HG03175 (cell line): ENCODE data around the gene GPRC5C.

Source experiments
- ATAC-seq: cut with Tn5 transposase; IDR thresholded peaks from one replicate; pipeline ENCODE4 v1.9.1; 2021; ENCODE audit warnings: mild to moderate bottlenecking, moderate library complexity; ENCODE audit not compliant: unreplicated experiment

Gene GPRC5C

DNA sequence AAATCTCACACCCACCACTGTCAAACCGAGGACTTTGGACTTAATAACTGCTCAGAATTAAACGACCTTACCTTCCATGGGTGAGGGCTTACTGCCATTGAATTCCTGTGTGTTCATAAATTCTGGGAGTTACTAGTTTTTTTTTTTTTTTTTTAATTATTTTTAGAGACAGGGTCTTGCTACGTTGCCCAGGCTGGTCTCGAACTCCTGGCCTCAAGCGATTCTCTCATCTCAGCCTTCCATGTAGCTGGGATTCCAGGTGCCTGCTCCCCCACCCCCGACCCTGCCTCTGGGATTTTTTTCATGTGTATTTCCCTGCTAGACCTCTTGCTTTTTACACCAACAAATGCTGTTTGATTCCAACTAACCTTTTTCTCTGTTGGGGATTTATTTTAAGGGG is 19.7 kb downstream of the GPRC5C start:
- ATAC-seq = no peak

DNA sequence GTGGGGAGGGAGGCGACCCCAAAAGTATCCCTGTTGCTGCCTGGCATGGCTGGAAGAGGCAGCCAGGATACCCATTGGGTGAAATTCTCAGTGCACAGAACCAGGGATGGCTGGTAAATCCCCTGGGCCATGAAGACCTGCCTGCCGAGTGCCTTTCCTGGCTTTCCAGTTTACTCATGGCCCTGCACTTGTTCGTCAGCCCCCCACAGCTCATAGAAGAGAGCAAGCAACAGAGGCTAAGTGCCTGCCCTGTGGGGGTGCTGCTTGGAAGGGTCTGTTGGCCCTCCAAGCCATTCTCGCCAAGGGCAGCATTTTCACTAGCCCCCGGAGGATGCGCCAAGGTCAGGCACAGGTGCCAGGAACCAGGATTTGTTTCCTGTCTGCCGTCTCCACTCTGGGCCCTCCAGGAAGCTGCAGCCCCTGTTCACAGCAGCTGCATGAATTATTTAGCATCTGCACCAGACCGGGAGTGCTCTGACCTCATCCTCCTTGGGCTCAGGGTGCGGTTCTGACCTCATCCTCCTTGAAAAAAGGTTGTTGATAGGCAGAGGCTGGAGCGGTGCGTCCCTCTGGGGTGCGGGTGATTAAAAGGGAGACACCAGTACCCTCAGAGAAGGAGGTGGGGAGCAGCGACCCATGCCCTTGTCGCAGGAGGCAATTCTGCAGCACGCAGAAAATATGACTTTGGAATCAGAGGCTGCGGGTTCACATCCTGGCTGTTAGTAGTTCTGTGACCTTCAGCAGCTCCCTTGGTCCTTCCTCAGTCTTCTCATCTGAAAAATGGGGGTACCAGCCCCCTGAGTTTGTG is 20.3 kb downstream of the GPRC5C start:
- ATAC-seq = no peak

DNA sequence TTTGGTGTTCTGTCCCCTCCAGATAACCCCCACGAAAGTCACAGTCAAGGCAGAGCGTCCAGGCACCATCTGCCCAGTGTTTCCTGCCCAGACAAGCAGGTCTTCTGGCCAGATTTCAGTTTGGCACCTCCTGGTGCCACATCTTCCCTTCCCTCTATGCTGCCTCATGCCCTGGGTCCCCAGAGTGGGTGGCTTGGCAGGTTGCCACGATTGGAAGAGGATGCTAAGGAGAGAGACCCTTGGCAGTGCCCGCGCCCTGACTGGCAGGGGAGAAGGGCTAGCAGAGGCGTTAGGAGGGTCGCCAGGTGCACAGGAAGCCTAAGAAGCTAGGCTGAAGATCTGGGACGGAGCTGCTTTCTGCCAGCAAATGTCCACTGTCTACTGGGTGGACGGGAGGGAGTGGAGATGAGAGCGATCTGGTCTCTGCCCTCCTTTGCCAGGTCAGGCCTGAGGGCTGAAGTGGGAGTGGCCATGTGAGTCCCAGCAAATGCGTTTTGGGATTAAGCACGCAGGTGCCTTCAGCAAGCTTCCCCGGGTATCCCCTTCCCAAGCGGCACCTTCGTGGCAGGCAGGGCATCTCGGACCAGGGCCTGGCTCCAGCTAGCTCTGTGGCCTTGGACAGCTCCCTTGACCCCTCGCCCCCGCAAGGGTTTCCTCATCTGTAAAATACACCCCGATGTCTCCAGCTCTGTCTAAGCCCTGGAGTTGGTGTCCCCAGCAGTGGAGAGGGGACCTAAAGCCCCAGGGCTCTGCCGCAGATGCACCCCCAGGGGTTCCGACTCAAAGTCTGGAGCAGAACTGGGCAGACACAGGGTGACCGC is 21.2 kb downstream of the GPRC5C start:
- no peak for ATAC-seq

DNA sequence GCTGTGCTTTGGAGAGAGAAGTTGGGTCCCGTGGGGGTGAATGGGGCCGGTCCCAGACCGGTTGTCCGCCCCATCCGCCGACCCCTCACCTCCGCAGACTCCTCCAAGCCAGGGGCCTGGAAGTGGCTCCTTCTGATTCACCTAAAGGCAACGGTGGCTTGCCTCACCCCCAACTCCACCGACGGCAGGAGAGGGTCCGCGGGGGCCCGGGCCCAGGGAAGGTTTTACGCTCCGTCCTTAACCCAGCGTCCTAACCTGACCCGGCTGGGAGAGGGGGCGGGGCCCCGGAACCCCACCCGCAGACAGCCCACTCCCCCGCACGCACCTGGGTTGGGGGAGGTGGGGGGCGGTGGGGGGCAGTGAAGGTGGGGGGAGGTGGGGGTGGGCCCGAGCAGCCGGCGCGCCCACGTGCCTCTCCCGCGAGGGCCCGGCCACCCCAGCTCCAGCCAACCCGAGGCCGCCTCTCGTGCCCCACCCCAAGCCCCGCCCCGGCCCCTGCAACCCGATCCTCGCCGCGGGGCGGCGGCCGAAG is 21.8 kb downstream of the GPRC5C start:
- ATAC-seq = peak; percentile 18

DNA sequence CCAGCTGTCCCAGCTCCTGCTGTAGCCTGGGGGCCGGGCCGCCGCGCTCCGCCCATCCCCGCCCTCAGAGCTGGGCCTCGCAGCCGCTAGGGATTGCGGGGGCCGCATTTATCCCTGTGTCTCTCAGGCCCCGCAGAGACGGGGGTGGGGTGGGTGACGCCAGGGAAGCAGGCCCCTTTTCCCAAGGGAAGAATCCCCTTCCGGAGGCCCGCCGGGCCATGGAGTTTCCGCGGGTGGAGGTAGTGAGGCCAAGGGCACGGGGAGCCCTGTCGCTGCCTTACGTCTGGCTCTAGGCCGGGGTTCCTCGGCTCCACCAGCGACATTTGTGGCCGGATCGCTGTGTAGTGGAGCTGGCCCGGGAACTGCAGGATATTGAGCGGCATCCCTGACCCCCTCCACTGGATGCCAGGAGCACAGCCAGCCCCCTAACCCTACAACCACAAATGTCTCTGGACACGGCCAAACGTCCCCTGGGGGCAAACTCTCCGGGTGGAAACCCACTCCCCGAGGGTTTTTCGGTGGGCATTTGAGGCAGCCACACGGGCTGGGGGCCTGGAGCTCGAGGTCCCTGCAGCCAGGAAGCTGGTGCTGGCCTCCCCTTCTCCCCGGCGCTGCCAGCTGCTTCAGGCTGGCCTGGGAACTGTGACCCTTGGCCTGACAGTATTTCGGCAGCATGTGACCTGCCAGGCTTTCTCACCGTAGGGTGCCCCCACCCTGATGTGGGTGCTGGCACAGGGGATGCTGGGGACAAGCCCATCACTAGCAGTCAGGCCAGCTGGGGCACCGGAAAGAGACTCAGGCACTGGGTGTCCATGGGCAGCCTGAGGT is 22.5 kb downstream of the GPRC5C start:
- peak; percentile 91 for ATAC-seq

DNA sequence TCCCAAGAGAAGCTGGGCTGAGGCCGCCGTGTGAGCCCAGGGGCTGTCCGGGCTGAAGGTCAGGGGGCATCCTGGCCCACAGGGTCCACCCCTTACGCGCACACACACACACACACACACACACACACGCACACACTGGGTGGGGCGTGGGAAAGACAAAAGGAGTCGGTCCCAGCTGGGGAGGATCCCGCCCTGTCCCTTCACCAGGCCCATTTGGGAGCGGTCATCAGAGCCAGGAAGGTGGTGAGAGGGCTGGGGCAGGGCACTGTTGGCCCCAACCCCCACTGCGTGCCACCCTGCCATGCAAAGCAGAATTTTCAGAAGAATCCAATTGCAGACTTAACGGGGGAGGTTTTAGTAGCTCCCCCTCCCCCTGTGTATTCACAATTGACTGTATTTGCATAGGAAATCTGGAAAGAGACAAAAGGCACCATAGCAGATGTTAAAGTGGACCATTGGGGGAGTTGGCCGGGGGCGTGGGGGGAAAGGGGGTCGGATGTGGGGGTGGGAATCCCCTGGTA is 23.2 kb downstream of the GPRC5C start:
- no peak for ATAC-seq

DNA sequence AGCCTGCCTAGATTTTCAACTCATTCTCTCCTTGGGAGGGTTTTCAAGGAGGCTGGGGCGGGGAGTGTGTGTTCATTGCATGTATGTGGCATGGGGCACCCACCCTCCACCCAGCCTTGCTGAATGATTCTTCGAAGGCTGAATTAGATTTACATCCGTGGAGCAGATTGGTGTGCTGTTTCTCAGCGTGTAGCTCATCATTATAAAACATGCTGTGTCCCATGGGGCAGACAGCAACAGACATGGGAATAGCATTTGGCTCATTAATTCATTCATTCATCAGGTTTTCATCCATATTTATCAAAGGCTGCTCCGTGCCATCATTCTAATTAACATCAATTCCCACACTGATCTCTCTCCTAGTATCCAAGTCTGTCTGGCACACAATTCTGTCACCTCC is 23.9 kb downstream of the GPRC5C start:
- ATAC-seq = no peak

DNA sequence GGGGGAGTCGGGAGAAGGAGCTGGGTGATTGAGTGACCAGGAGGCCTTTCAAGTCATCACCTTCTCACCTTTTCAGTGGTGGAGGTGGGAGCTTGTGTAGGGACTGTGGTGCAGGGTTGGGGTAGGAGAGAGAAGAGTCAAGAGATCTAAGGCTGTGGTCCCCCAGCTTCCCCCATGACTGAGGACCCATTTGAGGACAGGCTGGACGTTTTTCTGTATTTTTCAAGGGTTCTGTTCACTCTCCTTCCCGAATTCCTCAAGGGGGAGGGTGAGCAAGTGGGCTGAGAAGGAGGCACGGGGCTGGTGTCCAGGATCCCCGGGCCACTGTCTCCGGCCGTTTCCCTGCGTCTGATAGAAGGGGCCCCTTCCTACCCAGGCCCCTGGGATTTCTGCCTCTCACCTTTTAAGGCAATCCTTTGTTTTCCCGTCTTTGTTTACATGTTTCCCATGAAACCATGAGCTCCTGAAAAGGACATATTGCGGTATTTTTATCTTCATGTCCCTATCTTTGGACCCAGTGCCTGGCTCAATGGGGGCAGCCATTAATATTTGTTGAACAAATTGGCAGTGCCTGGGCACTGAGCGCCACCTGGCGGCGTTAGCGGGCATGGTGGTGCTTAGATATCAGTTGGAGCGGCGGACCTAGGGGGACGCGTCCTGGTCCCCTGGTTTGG is 25.4 kb downstream of the GPRC5C start:
- no peak for ATAC-seq

DNA sequence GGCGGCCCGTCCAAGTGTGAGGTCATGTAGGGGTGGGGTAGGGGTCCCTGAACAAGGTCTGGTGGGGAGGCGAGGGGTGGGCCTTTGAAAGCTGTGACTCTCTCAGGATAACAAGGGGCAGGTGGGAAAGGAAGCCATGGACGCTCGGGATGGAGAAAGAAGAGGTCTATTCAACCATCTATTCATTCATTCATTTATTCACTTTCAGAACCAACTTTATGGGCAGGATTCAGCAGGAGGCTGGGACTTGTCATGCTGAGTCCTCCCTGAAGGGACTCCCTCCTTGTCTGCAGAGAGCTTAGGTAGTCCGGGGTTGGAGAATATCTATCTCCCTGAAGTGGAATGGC is 25.9 kb downstream of the GPRC5C start:
- ATAC-seq = no peak

DNA sequence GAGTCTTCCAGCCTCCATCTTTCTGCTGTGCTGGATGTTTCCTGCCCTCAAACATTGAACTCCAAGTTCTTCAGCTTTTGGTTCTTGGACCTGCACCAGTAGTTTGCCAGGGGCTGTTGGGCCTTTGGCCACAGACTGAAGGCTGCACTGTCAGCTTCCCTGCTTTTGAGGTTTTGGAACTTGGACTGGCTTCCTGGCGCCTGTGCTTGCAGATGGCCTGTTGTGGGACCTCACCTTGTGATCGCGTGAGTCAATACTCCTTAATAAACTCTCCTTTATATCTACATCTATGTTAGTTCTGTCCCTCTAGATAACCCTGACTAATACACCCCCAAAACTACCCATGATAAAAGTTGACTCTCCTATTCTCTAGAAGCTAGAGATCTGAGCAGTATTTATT is 26.9 kb downstream of the GPRC5C start:
- no peak for ATAC-seq

DNA sequence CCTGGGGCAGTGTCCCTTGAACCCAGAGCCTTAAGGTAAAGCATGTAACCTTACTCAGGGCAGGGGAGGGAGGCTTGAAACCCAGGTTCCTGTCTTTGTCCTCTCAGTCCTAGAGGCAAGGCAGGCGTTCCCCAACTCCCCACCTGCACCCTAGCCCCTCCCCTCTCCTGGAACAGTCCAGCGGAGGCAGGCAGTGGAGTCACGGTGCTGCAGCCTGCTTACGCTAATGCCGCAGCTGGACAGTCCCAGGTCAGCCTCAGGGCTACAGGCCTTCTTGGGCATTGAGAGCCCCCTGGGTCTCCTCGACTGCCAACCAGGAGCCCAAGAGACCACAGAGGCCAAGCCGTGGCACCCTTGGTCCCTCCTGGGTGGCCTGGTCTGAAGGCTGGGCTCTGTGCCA is 27.7 kb downstream of the GPRC5C start:
- no peak for ATAC-seq

DNA sequence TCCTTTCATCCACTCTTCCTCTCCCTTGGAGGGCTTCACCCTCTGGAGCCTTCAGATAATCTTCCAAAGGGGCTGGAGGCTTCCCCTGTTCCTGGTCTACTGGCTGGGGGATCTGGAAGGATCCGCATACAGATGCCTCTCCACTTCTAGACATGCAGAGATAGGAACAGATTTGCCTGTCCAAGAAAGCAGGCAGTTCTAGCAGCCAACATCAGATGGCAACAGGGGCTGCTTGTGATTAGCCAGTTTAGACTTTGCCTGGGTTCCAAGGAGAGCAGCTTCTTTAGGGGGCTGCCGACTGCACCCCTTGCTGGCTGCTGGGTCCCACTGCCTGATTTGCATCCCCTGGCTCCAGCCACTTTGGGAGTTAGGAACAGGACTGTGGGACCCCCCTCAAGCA is 28.4 kb downstream of the GPRC5C start:
- no peak for ATAC-seq

DNA sequence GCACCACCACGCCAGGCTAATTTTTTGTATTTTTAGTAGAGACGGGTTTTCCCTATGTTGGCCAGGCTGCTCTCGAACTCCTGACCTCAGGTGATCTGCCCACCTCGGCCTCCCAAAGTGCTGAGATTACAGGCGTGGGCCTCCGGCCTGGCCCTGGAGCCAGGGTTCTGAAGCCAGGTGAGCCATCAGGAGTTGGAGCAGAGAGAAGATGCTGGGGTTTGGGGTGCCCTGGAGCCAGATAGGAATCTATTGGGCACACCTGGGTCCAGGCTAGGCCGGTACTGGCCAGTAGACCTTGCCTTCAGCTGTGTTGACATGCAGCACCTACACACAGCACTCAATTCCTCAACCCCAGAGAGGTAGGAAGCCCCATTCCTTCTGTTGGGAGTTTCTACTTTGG is 29.1 kb downstream of the GPRC5C start:
- no peak for ATAC-seq

DNA sequence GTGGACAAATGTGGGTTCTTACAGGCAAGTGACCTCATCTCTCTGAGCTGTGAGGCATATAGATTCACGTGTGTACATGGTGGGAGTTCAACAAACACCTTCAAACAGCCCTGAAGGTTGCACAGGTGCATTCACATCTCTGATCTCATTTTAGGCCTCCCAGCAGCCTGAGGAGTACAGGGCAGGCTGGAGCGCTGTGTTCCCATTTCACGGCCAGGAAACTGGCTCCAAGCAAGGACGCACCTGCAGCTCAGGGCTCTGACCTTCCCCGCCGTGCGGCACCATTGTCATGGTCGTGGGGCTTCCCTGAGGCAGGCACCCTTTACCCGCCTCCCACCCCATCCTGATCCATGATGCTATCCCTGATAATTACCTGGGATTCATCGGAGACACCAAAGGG is 29.7 kb downstream of the GPRC5C start:
- no peak for ATAC-seq

DNA sequence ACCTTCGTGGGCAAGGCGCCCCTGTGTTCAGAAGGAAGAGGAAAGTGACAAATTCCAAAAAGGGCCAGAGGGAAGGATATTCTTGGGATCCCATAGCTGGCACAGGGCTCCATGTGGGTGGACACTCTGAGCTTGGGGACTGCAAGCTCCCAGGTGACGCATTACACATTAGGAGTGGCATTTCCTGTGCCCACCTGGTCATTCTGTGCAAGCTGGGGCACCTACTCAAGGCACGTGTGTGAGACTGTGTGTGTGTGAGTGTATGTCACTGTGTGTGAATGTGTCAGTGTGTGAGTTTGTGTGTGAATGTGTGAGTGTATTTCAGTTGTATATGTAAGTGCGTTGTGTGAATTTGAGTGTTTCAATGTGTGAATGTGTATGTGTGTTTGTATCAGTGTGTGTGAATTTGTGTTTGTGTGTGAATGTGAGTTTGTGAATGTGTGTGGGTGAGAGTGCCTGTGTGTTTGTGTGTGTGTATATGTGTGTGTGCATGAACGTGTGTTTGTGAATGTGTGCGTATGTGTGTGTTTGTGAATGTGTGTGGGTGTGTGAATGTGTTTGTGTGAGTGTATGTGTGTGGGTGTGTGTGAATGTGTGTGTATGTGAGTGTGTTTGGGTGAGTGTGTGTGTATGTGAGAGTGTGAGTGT is 33.0 kb downstream of the GPRC5C start:
- no peak for ATAC-seq

DNA sequence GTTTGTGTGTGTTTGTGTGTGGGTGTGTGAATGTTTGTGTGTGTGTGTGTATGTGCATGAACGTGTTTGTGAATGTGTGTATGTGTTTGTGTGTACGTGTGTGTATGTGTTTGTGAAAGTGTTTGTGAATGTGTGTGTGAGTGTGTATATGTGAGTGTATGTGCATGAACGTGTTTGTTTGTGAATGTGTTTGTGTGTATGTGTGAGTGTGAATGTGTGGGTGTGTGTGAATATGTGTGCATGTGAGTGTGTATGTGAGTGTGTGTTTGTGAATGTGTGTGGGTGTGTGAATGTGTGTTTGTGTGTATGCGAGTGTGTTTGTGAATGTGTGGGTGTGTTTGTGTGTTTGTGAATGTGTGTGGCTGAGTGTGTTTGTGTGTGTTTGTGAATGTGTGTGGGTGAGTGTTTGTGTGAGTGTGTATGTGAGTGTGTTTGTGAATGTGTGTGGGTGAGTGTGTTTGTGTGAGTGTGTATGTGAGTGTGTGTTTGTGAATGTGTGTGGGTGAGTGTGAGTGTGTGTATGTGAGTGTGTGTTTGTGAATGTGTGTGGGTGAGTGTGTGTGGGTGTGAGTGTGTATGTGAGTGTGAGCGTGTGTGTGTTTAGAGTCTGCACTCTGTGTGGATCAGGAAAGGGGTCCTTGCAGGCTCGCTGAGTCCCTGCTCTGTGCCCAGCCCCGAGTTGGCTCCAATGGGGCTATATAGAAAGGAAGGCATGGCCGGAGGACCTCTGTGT is 33.7 kb downstream of the GPRC5C start:
- ATAC-seq = no peak

DNA sequence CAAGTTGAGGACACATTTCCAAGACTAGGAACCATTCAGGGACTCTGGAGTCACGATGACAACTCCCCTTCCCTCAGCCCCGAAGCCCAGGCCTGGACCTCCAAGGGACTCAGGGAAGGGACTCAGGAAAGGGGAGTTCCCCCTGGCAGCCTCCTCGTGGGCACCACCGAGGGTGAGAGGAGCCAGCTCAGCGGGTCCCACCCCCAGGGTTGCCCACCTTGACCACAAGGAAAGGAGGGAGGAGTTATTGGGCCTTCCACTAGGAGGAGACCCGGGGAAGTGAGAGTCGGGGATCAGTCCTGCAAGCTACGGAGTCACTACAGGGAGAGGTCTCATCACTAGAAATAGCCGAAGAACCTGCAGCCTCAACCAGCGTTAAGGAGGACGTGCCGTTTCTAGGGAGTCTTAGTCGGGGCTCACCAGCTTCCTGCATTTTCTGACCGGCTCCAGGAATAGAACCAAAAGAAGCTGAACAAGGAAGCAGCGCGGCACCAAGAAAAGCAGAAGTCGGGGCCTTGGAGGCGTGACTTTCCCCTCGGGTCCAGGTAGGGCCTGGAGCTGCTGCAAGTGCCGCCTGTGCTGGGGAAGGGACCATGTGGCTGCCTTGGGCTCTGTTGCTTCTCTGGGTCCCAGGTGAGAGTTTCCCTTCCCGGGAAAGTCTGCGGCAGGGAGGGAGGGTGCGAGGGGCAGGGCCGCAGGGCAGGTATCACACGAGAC is 34.4 kb downstream of the GPRC5C start, which contains the start of gene CD300A:
TSS of gene CD300A (plus strand) at position 524 of the 717 bp plus-strand sequence. CDS start at position 594, 70 bp downstream.
- no peak for ATAC-seq

DNA sequence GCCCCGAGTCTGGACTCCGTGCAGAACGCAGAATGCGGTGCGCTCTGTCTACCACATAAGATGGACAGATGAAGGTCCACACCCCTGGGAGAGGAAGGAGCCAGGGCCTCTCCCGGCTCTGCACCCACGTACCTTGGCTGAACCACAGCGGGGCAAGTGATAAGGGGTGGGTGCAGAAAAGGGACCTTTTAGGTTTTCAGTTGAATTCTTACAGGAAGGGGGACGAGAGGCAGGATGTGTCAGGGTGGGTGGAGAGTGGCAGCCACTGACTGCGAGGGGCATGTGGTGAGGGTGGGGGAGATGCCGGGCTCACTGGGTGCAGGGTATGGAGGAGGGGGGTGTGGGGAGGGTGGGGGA is 34.9 kb downstream of the GPRC5C start:
- no peak for ATAC-seq
